Mesendoderm (in vitro differentiated cells): ENCODE results near the gene KCNE4. TPM values are rescaled to one million over a fixed set of nuclear protein-coding genes. Genes with fewer than 3 reads are reported as not detected.

Source experiments
- DNase-seq: peaks from one replicate; pipeline ENCODE4 v3.0.0; 2013
- H2AK5ac ChIP-seq: 2 replicates; pipeline ENCODE4 v1.6.1; 2013; ENCODE audit warnings: low read length, inconsistent platforms
- H2BK120ac ChIP-seq: 2 replicates; pipeline ENCODE4 v1.6.1; 2013; ENCODE audit warnings: low read depth, mild to moderate bottlenecking, low read length, moderate library complexity, mixed read lengths
- H2BK15ac ChIP-seq: replicated peaks from 2 replicates; pipeline ENCODE4 v1.6.1; 2013; ENCODE audit warnings: low read depth, mild to moderate bottlenecking, moderate library complexity
- H2BK5ac ChIP-seq: 2 replicates; pipeline ENCODE4 v1.6.1; 2013; ENCODE audit warnings: low read length, inconsistent platforms
- H3K18ac ChIP-seq: 2 replicates; pipeline ENCODE4 v1.6.1; 2013; ENCODE audit warnings: mild to moderate bottlenecking, low read length, mixed read lengths
- H3K23ac ChIP-seq: one replicate; pipeline ENCODE4 v1.6.1; 2013; ENCODE audit warnings: low read length
- H3K27ac ChIP-seq: 2 replicates; pipeline ENCODE4 v1.5.1; 2013; ENCODE audit warnings: low read depth, mild to moderate bottlenecking, inconsistent platforms, low read length, moderate library complexity
- H3K27me3 ChIP-seq: 2 replicates; pipeline ENCODE4 v1.6.1; 2013; ENCODE audit warnings: low read length, control low read depth, mild to moderate bottlenecking, inconsistent platforms; ENCODE audit not compliant: insufficient read depth, poor library complexity
- H3K36me3 ChIP-seq: 2 replicates; pipeline ENCODE4 v1.6.1; 2013; ENCODE audit warnings: low read length, inconsistent platforms; ENCODE audit not compliant: control insufficient read depth, insufficient read depth
- H3K4ac ChIP-seq: one replicate; pipeline ENCODE4 v1.6.1; 2013; ENCODE audit warnings: low read depth, mild to moderate bottlenecking, low read length, moderate library complexity
- H3K4me1 ChIP-seq: 2 replicates; pipeline ENCODE4 v1.6.1; 2013; ENCODE audit warnings: low read depth, low read length, inconsistent platforms; ENCODE audit not compliant: control insufficient read depth
- H3K4me2 ChIP-seq: 2 replicates; pipeline ENCODE4 v1.6.1; 2013; ENCODE audit warnings: low read length
- H3K4me3 ChIP-seq: 2 replicates; pipeline ENCODE4 v1.5.1; 2013; ENCODE audit warnings: mild to moderate bottlenecking, low read length
- H3K56ac ChIP-seq: one replicate; pipeline ENCODE4 v1.6.1; 2013; ENCODE audit warnings: low read length
- H3K79me1 ChIP-seq: 2 replicates; pipeline ENCODE4 v1.6.1; 2013; ENCODE audit warnings: low read length, inconsistent platforms
- H3K79me2 ChIP-seq: 2 replicates; pipeline ENCODE4 v1.6.1; 2013; ENCODE audit warnings: mild to moderate bottlenecking, low read length; ENCODE audit not compliant: control insufficient read depth, insufficient read depth
- H3K9ac ChIP-seq: 2 replicates; pipeline ENCODE4 v1.6.1; 2013; ENCODE audit warnings: low read length, inconsistent platforms
- H4K5ac ChIP-seq: one replicate; pipeline ENCODE4 v1.6.1; 2013; ENCODE audit warnings: low read length
- H4K8ac ChIP-seq: one replicate; pipeline ENCODE4 v1.6.1; 2013; ENCODE audit warnings: low read depth, mild to moderate bottlenecking, control low read depth, low read length, moderate library complexity
- WGBS: extraction: QIAGEN DNeasy Blood & Tissue Kit; methylation state at CpG from one replicate; pipeline ENCODE4 v1.1.7; 2013; ENCODE audit warnings: low lambda C conversion rate, missing lambda C conversion rate; ENCODE audit not compliant: insufficient coverage; ENCODE audit errors: extremely low coverage; 5-methylcytosine and 5-hydroxymethylcytosine counted together
- polyA plus RNA-seq, 2 experiments: library from polyadenylated mRNA; stranded (reverse); fragments of 200-250 nt; gene quantifications; one replicate each; pipeline ENCODE4 v1.2.3, GENCODE V29; 2013

The KCNE4 gene
- 0.08 TPM for polyA plus RNA-seq (2013, experiment 1 of 2)
- polyA plus RNA-seq (2013, experiment 2 of 2), result 0.06 TPM

- no peak within 1 kb of the TSS for H2BK120ac ChIP-seq
- no peaks in the 10 kb centered on the region for H3K4me1 ChIP-seq
- WGBS, result no CpG with 5 or more reads among the region's 19 CpGs
- no peak within 1 kb of the TSS for H2BK15ac ChIP-seq
- no peak within 1 kb of the TSS for H2BK5ac ChIP-seq
- no peaks in the 10 kb centered on the region for H3K79me1 ChIP-seq
- no peak within 1 kb of the TSS for H3K4ac ChIP-seq
- no peak within 1 kb of the TSS for H3K23ac ChIP-seq
- no peak within 1 kb of the TSS for H2AK5ac ChIP-seq
- no peak within 1 kb of the TSS for H3K4me2 ChIP-seq
- H3K27ac ChIP-seq, result no peak within 1 kb of the TSS
- no peak within 1 kb of the TSS for H3K18ac ChIP-seq
- no peak within 1 kb of the TSS for H4K5ac ChIP-seq
- H3K79me2 ChIP-seq, result no peaks in the 10 kb centered on the region
- DNase-seq, result no peak
- H4K8ac ChIP-seq, result no peak within 1 kb of the TSS
- no peak within 1 kb of the TSS for H3K9ac ChIP-seq
- no peaks in the 10 kb centered on the region for H3K27me3 ChIP-seq
- H3K4me3 ChIP-seq, result no peak within 1 kb of the TSS
- no peaks in the 10 kb centered on the region for H3K36me3 ChIP-seq
- no peak within 1 kb of the TSS for H3K56ac ChIP-seq
Observed at GRCh38 chr2:223051693-223052289, at the start of gene KCNE4. KCNE4 (plus strand) TSS chr2:223052190; CDS start chr2:223052831, 641 bp downstream.

GRCh38 chr2:223003191-223003590, 48.8 kb upstream of the KCNE4 start:
- no peak overlapping the region for H4K8ac ChIP-seq
- no peaks in the 10 kb centered on the region for H3K79me1 ChIP-seq
- H2BK5ac ChIP-seq, result no peak overlapping the region
- no peaks in the 10 kb centered on the region for H3K79me2 ChIP-seq
- H4K5ac ChIP-seq, result no peak overlapping the region
- no peak overlapping the region for H3K4me3 ChIP-seq
- no peaks in the 10 kb centered on the region for H3K4me1 ChIP-seq
- no peak overlapping the region for H3K56ac ChIP-seq
- H3K18ac ChIP-seq, result no peak overlapping the region
- H2BK120ac ChIP-seq, result no peak overlapping the region
- H3K36me3 ChIP-seq, result no peaks in the 10 kb centered on the region
- H3K27me3 ChIP-seq, result no peaks in the 10 kb centered on the region
- DNase-seq, result no peak
- no peak overlapping the region for H3K4ac ChIP-seq
- H3K23ac ChIP-seq, result no peak overlapping the region
- no peak overlapping the region for H3K27ac ChIP-seq
- H2AK5ac ChIP-seq, result no peak overlapping the region
- H3K9ac ChIP-seq, result no peak overlapping the region
- WGBS, result no CpG with 5 or more reads among the region's 3 CpGs
- H3K4me2 ChIP-seq, result no peak overlapping the region
- H2BK15ac ChIP-seq, result no peak overlapping the region

DNA sequence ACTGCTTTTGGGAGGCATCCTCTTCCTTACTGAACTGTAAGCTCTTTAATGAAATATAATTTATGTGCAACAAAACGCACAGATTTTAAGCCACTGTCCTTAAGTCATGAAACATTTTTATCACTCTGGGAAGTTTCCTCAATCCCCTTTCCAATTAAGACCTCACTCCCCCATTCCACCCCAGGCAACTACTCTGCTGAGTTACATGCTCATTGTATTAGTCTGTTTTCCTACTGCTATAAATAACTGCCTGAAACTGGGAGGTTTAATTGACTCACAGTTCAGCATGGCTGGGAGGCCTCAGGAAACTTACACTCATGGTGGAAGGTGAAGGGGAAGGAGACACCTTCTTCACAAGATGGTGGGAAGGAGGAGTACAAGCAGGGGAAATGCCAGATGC, 46.5 kb upstream of the KCNE4 start:
- DNase-seq, result no peak
- Histone ChIP-seq H3K56ac (no peak overlapping the region), H3K4me2 (no peak overlapping the region), H2BK5ac (no peak overlapping the region), H3K27me3 (no peaks in the 10 kb centered on the region), H3K9ac (no peak overlapping the region), H3K4ac (no peak overlapping the region), H3K18ac (no peak overlapping the region), H3K23ac (no peak overlapping the region), H4K5ac (no peak overlapping the region), H2AK5ac (no peak overlapping the region), H3K79me2 (no peaks in the 10 kb centered on the region), H3K27ac (no peak overlapping the region), H3K79me1 (no peaks in the 10 kb centered on the region), H4K8ac (no peak overlapping the region), H2BK120ac (no peak overlapping the region), H3K4me1 (no peaks in the 10 kb centered on the region), H2BK15ac (no peak overlapping the region), H3K4me3 (no peak overlapping the region), H3K36me3 (no peaks in the 10 kb centered on the region)
- WGBS, result no CpG with 5 or more reads among the region's 1 CpG

GRCh38 chr2:223007531-223007930, 44.5 kb upstream of the KCNE4 start:
- no peaks in the 10 kb centered on the region for H3K27me3 ChIP-seq
- H3K79me1 ChIP-seq, result no peaks in the 10 kb centered on the region
- H3K27ac ChIP-seq, result no peak overlapping the region
- H2BK15ac ChIP-seq, result no peak overlapping the region
- H3K23ac ChIP-seq, result no peak overlapping the region
- no peak overlapping the region for H2AK5ac ChIP-seq
- no peak overlapping the region for H3K9ac ChIP-seq
- H3K4me1 ChIP-seq, result no peaks in the 10 kb centered on the region
- H4K5ac ChIP-seq, result no peak overlapping the region
- no peaks in the 10 kb centered on the region for H3K79me2 ChIP-seq
- no peak overlapping the region for H3K4me3 ChIP-seq
- no peaks in the 10 kb centered on the region for H3K36me3 ChIP-seq
- H3K4ac ChIP-seq, result no peak overlapping the region
- no peak overlapping the region for H3K18ac ChIP-seq
- H3K4me2 ChIP-seq, result no peak overlapping the region
- WGBS, result no CpG with 5 or more reads among the region's 2 CpGs
- DNase-seq, result no peak
- H2BK120ac ChIP-seq, result no peak overlapping the region
- no peak overlapping the region for H4K8ac ChIP-seq
- no peak overlapping the region for H3K56ac ChIP-seq
- no peak overlapping the region for H2BK5ac ChIP-seq

GRCh38 chr2:223008162-223008561, 43.8 kb upstream of the KCNE4 start:
- no peak overlapping the region for H2BK15ac ChIP-seq
- no peak overlapping the region for H4K8ac ChIP-seq
- no peak overlapping the region for H3K18ac ChIP-seq
- no peak for DNase-seq
- no peaks in the 10 kb centered on the region for H3K4me1 ChIP-seq
- H3K27ac ChIP-seq, result no peak overlapping the region
- no peak overlapping the region for H3K56ac ChIP-seq
- H3K4me3 ChIP-seq, result no peak overlapping the region
- H4K5ac ChIP-seq, result no peak overlapping the region
- no peak overlapping the region for H3K4ac ChIP-seq
- H3K79me1 ChIP-seq, result no peaks in the 10 kb centered on the region
- no peak overlapping the region for H3K23ac ChIP-seq
- no peaks in the 10 kb centered on the region for H3K79me2 ChIP-seq
- no peak overlapping the region for H2BK5ac ChIP-seq
- no peaks in the 10 kb centered on the region for H3K36me3 ChIP-seq
- no peak overlapping the region for H2AK5ac ChIP-seq
- H2BK120ac ChIP-seq, result no peak overlapping the region
- no peaks in the 10 kb centered on the region for H3K27me3 ChIP-seq
- no peak overlapping the region for H3K9ac ChIP-seq
- H3K4me2 ChIP-seq, result no peak overlapping the region
- WGBS, result no CpG with 5 or more reads among the region's 6 CpGs

DNA sequence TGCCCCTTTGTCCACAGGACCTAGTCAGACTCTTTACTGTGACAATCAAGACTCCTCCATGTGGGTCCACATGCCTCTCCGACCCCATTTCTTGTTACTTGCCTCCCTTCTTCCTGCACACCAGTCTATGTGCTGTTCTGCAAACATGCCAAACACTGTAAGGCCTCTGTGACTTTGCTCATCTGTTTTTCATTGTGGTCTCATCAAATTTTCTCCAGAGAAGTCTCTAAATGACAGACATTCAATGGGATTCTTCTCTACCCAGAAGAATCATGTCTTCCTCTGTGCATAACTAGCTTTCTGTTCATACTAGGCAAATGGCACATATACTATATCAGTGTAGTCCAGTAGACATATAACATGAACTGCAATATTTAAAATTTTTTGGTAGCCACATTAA, 43.0 kb upstream of the KCNE4 start:
- H2BK15ac ChIP-seq, result no peak overlapping the region
- no CpG with 5 or more reads among the region's 1 CpG for WGBS
- no peak overlapping the region for H3K4me2 ChIP-seq
- no peak overlapping the region for H2AK5ac ChIP-seq
- no peak overlapping the region for H3K9ac ChIP-seq
- no peak overlapping the region for H3K23ac ChIP-seq
- H2BK120ac ChIP-seq, result no peak overlapping the region
- H3K27ac ChIP-seq, result no peak overlapping the region
- H2BK5ac ChIP-seq, result no peak overlapping the region
- H4K8ac ChIP-seq, result no peak overlapping the region
- no peaks in the 10 kb centered on the region for H3K36me3 ChIP-seq
- H3K4me1 ChIP-seq, result no peaks in the 10 kb centered on the region
- no peak overlapping the region for H3K56ac ChIP-seq
- no peak overlapping the region for H3K18ac ChIP-seq
- H3K4ac ChIP-seq, result no peak overlapping the region
- H3K79me1 ChIP-seq, result no peaks in the 10 kb centered on the region
- no peak overlapping the region for H4K5ac ChIP-seq
- no peak for DNase-seq
- no peaks in the 10 kb centered on the region for H3K79me2 ChIP-seq
- H3K4me3 ChIP-seq, result no peak overlapping the region
- H3K27me3 ChIP-seq, result no peaks in the 10 kb centered on the region
